ENCODE data around the gene NIPAL4.

The NIPAL4 gene

DNA sequence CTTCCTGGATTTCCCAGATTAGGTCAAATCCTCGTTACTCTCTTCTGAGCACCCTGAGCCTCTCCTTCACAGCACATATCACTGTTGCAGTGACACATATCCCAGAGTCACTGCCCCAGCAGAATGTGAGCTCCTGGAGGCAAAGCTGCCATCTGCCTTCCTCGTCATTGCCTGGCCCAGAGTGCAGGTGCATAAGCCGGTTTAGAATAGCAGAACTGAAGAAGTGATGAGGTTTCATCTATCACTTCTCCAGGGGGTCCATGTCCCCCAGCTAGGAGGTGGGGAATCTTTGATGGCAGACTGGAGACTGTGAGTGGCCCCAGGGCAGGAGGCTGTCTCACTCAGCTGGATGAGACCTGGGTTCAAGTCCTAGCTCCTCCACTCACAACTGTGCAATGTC lies 25.8 kb downstream of the NIPAL4 start:
- DNase-seq (ENCODE audit: low read depth): no peak

DNA sequence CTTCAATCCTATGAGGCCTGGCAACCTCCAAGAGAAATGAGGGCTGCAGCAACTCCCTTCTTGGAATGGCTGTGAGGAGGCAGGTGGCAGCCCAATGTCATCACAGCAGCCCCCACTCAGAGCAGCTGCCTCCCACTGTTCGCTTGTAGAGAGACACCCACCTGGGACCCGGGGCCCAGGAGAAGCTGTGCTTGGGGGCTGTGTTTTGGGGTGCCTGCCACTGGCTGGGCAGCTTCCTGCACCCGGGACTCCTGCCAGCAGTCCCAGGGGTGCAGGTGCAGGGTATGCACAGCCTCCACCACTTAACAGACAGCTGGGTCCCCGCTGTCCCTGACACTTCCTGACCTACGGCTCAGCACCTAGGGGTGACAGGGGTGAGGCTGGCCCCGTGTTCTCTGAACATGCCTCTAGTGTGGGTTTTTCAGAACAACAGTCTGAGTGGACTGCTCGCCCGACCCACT lies 26.2 kb downstream of the NIPAL4 start:
- no peak for DNase-seq (ENCODE audit: low read depth)

DNA sequence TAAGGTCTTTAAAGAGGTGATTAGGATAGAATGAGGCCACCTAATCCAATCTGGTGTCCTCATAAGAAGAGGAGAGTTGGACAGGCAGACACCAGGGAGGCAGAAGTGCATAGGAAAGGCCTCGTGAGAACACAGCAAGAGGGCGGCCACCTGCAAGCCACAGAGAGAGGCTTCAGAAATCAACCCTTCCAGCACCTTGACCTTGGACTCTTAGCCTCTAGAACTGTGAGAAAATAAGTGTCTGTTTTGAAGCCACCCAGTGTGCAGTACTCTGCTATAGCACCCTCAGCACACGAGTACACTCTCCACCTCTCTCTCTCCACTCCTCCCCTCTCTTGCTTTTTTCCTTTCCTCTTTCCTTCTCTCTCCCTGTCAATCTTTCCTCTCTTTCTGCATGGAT lies 26.8 kb downstream of the NIPAL4 start:
- no peak for DNase-seq (ENCODE audit: low read depth)

DNA sequence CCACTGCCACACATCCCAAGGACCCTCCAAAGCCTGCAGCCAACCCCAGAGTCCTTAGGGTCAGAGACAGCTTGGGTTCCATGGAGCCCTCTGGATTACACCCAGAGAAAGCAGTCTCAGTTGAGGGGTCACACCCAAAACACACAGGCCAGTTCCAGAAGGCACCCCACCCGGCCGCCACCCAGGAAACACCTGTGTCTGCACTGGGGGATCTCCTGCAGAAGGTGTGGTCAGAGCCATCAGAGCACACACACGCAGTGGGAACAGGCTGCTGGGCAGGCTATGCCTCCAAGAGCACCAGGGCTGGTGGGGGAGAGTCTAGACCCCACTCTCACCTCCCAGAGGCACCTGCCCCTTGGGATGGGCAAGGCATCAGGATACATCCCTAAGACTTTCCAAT lies 27.3 kb downstream of the NIPAL4 start:
- no peak for DNase-seq (ENCODE audit: low read depth)

DNA sequence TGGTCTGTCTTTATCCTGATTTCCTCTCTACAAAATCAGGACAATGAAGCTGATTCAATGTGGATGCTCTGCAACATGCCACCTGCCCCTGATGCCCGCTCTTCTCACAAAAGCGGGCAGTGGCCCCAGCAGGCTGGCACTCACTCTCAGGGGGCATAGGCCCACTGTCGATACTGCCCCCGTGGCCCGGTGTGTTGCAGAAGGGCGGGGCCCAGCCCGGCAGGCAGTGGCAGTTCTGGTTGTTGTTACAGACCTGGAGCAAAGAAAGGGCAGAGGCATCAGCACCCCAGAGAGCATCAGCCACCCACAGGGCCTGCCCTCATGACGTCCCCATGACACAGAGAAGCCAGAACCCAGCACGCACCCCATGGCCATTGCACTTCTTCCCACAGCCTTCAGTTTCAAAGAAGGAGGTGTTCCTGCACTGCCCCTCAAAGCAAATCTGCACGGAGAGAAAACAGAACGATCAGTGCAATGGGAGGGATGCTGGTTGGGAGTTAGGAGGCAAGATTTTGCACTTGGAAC lies 31.5 kb downstream of the NIPAL4 start:
- no peak for DNase-seq (ENCODE audit: low read depth)

DNA sequence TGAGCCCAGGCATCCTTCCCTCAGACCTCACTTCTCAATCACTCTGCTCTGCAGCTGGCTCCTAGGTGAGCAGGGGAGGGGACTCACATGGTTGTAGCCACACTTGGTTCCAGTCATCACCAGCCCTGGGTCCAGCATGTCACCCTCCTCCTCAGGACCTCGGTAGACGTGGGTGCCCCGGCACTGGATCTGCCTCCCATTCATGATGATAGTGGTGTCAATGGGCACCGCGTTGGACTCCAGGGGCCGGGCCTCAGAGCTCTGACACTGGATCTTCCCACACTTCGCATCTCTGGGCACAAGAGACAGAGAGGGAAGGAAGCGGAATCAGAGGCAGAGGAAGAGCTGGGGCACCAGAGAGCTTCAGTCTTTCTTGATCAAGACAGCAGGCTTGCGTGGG lies 32.9 kb downstream of the NIPAL4 start:
- no peak for DNase-seq (ENCODE audit: low read depth)

DNA sequence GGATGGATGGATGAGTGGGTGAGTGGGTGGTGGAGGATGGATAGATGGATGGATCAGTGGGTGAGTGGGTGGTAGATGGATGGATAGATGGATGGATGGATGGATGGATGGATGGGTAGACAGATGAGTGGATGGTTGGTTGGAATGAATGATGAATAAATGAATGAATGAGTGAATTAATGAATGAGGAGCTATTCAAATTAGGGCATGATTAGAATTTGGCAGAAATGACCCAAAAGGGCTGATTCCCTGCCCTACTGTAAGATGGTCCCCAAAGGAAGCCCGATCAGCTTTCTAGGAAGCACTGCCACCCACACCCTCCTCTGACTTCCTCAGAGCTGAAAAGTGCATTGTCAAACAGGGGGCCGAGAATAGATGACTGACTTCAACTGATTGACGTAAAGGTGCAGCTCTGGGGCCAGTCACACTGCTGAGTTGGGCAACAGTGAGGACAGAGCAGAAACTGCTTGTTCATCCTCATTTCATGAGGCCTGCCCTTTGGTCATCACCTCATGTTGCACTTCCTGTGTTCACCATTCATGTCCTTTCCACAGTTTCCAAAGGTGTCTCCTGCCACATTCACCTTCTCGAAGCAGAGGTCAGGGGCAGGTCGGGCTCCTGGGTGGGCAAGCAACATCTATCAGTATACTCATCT lies 34.3 kb downstream of the NIPAL4 start:
- DNase-seq (ENCODE audit: low read depth): no peak

DNA sequence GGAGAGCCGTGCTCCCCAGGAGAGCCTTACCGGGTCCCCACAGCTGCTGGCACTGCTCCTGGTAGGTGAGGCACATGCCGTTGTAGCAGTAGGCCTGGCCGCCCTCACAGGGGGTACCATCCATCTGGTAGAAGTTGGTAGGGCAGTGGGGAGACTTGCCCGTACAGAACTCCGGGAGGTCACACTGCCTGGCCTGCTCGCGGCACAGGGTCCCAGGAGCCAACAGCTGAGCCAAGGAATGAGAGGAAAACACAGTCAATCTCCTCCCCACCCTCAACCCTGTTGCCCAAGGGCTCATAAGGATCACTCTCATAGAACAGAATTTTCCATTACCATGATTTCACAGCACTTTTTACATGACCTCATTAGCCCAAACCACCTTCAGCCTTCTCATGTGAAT lies 36.9 kb downstream of the NIPAL4 start:
- DNase-seq (ENCODE audit: low read depth): no peak

DNA sequence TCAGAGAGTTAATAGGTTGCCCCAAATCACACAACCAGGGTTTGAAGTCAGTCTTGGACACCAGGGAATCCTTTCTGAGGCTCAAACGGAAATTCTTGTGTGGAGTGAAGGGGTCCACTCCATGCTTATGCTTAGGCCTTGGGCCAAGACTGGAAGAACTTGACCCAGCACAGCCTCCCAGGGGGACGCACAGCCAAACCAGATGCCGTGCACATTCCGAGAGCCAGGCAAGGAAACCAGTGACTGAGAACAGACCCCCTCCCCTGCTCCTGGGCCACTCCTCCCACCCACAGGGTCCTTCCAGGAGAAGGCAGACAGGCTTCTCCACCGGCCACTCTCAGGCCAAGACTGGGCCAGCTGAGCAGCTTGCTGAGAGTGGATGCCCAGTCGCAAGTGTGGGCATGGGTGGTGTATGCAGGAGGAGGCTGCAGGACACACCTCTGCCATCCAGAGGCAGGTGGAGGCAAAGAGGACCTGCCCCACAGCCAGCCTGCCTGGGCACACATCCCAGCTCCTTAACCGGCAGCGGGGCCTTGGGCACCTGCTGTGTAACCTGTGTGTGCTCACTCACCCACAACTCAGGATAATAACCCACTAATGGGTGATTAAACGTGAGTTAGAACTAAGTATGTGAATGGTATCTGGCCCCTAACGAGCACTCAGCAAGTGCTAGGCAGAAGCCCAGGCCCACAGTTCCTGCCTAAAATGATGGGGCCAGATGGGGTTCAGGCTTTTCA lies 38.0 kb downstream of the NIPAL4 start:
- no peak for DNase-seq (ENCODE audit: low read depth)

DNA sequence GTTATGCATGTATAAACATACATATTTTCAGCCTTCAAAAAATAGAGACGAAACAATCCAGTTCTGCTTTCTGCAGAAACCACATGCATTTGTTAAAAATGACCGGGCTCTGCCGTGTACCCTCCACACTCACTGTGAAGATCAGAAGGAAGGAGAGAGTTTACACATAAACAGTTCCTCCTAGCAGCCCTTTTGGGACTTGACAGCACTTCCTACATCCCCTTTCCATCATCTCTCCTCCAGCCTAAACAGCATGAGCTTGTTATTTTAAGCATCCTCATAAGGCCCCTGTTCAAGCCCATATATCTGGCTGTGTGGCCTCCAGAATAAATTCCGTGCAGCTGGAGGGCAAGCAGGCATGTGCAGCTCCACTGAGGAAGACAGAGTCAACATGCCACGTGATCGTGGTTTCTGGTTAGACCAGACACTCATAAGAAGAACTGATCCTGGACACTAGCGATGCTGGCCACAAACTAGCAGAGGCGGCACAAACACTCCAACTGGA lies 42.2 kb downstream of the NIPAL4 start:
- DNase-seq (ENCODE audit: low read depth): no peak

DNA sequence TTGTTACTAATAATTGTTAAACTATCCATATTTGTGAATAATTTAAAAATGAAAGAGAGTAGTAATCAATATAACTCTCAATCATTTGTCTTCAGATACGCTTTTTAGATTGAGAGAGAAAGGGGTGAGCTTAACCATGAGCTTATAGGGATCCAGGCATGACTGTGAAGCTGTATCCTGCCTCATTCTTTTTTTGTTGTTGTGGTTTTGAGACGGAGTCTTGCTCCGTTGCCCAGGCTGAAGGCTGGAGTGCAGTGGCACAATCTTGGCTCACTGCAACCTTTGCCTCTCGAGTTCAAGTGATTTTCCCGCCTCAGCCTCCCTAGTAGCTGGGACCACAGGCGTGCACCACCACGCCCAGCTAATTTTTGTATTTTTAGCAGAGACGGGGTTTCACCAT lies 44.0 kb downstream of the NIPAL4 start:
- DNase-seq (ENCODE audit: low read depth): no peak

DNA sequence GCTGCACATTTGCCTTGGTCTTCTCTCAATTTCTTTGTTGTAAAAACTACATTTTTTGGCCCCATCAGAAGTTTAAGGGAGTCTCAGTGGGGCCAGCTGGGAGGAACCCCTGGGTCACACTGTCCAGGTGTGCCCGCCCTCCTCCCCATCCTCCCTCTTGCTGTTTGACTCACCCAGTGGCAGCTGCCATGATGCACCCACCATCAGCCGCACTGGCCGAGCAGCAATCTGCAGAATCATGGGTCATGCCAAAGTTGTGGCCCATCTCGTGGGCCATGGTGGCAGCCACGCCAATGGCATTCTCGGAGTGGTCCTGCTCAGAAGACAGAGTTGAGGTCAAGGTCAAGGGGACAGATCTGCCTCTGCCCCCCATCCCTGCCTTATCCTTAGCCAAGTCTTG lies 45.5 kb downstream of the NIPAL4 start:
- DNase-seq (ENCODE audit: low read depth): no peak

DNA sequence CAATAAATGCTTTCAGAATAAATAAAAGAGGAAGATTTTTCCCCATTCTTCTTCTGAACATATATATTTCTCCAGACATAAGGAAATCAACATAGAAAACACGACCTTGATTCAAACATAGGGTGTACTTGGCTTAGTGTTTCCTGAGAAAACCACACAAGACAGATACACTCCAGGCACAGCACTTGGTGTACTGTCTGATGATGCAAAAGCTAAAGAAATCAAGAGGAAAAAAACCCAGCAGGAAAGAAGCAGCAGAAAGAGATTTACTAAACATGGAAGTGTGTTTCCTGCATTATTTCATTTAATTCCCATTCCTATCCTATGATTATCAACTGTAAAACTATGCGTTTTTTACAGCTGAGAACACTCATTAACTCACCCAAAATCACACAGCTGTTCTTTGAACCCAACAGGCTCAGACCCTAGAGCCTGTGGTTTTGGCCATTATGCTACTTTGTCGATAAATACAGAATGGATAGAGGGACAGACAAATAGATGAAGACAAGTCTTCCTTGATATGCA lies 46.1 kb downstream of the NIPAL4 start:
- DNase-seq (ENCODE audit: low read depth): no peak

DNA sequence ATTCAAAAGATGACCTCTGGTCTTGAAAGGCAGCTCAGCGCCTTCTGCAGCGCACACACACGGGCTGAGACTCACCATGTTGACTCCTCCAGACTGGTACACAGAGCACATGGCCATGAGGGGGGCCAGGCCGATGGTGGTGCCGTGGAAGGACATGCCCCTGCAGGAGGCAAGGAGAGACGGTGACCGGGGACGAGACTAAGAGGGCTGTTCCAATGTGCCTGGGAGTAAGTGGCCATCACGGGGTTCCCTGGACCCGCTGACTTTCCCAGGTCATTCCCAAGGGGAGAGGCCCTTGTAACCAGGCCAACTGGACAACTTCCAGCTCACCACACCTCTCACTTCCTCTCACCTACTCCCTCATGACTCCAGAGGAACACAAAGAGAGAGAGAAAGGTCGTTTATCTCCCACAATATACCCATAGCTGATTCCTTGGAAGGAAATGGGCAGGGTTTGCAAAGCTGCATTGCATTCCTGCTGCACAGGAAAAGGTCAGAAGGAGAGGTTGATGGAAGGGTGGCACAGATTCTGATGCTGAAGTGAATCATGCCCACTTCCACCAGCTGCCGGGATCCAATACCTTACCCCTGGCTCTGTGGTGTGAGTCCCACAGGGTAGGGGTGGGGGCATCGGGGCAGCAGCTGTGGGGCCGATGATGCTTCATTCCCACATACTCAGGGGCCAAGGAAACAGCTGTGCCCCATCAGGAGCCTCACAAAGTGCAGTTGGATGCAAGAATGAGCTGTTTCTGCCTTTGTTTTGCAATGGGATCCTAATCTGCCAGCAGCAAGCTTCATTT lies 47.2 kb downstream of the NIPAL4 start:
- DNase-seq (ENCODE audit: low read depth): no peak

DNA sequence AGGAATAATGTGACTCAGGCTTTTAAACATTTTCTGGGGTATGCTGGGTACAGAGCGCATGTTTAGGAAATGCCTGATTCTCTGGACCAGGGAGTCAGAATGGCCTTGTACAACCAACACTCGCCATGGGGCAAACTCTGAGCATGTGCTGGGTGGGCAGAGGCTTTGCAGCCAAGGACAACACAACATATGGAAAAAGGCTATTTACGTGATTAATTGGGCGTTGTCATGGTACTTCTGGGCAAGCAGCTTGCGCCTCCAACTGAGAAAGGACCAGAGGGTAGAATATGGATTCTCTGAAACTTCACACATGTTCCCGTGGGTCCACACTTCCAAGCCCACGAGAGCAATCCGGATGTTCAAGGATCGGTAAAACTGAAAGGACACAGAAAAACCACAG lies 49.1 kb downstream of the NIPAL4 start:
- DNase-seq (ENCODE audit: low read depth): no peak

DNA sequence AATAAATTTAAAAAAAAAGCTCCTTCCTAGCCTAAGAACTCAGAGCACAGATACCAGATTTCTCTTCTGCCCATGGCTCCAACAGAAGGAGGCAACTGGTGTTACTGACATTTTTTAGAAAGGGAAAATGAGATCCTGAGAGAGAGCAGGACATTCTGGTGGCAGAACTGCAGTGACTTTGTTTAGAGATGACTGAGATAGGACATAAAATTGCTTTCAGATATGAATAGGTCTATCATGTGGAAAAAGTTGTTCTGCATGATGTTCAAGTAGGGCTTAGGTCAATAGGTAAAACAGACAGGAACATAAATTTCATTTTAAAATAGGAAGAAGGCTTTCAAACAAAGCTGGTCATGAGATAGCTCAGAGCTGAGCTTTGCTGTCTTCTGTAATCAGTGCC lies 49.6 kb downstream of the NIPAL4 start:
- DNase-seq (ENCODE audit: low read depth): no peak

DNA sequence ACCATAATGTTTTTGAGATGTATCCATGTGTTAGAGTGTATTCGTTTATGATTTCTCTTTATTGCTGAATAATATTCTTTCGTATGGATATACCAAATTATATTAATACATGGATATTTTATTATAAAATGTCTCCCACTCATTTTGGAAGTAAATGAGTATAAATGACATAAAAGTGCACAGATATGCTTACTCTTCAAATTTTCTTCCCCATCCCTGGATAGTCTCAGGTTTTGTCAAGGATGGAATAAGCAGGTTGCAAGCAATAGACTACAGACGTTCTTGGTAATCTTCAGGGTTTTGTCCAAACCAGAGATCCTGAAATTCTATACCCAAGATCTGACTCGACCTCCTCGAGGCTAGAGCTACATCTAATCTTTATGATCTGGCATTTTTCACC lies 50.7 kb downstream of the NIPAL4 start:
- no peak for DNase-seq (ENCODE audit: low read depth)

DNA sequence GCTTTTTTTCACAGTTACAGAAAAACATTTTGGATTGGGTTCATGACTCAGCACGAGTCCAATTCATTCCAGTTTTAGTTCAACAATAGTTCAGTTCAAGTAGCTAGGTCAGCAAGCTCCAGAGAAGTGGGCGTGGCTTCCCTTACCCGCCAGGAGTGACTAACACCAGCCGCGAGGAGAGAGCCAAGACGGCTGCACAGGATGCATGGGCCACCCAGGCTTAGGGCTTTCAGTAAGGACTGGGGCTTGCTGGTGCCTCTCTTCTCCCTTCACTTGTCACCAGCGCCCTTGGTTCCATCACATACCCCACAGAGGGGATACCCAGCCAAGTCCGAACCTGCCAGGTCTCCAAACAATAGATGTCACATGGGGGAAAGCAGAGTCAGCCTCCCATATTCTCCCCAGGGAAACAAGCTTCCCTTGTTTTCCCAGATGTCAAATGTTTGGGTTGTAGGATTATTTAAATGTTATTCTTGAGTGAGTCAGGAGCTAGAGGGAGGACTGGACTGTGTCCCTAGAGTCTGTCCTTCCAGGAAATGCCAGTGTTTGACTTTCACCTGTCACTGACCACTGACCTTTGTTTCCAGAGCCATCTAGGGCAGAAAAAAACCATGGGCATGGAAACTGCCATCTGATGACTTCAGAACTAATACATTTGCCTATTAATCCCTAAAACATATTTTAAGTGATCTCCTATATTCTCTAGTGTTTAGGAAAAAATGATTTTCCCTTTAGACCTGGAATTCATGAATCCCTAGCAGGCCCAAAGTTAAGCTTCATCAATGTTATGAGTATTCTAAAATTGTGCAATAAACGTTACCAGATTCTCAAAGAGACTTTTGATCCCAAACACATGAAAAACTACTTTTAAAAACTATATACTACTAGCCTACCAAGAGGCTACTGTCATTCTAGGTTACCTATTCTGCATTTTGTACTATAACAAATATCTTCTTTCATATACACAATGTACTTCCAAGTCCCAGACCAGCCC lies 51.9 kb downstream of the NIPAL4 start:
- DNase-seq (ENCODE audit: low read depth): no peak

DNA sequence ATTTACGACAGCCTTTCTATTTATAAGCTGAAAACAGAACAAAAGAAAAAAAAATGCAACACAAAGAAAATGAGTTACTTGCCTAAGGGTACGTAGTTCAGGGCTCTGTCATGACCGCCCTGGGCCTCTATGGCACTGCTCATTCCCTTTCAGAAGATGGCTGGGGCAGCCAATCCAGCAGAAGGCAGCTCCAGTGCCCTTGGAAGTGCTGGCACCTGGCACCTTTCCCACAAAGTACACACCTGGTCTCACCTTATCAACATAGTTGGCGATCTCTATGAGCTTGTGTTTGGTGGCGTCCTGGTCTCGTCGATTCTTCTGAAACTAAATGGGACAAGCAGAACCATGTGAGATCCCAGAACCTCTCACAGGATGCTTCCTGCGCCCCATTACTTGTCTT lies 53.2 kb downstream of the NIPAL4 start:
- no peak for DNase-seq (ENCODE audit: low read depth)

DNA sequence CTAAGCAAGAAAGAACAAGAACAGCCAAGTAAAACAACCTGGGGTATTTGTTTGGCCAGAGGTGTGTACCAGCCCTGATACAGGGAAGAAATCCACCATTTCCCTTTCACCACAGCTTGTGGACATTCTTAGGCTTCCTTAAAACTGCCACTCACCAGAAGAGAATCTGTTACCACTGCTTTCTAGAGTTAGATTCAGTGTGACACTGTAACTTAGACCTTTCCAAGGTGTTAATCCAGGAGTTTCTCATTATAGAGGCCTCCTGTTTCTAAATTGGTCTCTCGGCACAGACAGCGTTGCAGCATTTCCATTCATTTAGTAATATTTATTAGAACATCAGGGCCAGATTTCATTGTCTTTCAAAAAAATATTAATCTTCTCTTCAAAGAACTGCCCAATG lies 55.0 kb downstream of the NIPAL4 start:
- DNase-seq (ENCODE audit: low read depth): no peak

DNA sequence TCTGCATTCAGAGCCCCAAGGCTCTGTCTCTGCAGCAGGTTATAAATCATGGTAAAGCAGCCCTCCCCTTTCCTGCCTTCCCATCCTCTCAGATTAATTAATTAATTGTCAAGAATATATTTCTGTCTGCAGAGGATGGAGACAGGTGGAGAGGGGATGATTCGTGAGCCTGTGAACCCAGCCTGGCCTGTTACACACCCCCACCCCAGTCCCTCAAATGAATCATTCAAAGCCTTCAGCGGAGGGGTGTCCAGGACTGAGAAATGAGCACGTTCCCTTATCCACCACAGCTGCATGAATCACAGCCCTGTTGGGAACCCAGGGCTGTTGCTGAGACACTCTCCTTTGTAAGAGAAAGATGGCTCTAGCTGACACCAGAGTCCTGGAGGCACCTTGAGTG lies 56.0 kb downstream of the NIPAL4 start:
- DNase-seq (ENCODE audit: low read depth): no peak

Measured in T-helper 22 cell (primary cell).